Smooth muscle cell of bladder (primary cell): Measurements from ENCODE around the gene SMIM33. TPM values are rescaled to one million over a fixed set of nuclear protein-coding genes. Genes with fewer than 3 reads are reported as not detected.

Experiments
- total RNA-seq: library from RNA; depleted of rRNA; stranded (reverse); fragments of >200 nt; gene quantifications from 2 replicates; pipeline ENCODE4 v1.2.3, GENCODE V29; 2014

The SMIM33 gene
- total RNA-seq: not detected in 2 replicates

DNA sequence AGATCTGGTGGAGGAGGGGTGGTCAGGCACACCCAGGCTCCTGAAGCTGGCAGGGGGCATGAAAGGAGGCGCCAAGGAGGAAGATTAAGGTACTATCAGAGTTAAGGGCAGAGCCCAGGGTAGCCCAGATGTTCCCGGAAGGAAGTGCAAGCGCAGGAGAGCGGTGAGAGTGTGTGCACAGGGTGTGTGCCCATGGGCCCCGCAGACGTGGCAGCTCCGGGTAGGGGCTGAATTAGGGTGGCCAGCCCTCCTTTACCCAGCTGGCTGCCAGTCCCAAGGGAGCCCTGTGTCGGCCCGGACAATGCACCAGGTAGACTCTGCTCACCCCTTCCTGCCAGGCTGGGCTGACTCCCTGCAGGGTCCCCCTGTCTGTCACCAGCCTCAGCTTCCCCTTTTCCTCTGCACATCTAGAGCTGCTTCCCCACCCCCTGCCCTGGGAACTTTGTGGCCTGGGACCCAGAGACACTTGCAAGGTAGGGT is at the start of gene SMIM33:
SMIM33 (plus strand) TSS at position 184 of the 480 bp plus-strand sequence; CDS start at position 302, 118 bp downstream.

GRCh38 chr5:139439013-139439903 is 31.5 kb upstream of the SMIM33 start, which contains the start of gene DNAJC18:
Gene DNAJC18, minus strand, starts transcription at chr5:139439525. Its CDS starts 80 bp downstream, at chr5:139439445.

DNA sequence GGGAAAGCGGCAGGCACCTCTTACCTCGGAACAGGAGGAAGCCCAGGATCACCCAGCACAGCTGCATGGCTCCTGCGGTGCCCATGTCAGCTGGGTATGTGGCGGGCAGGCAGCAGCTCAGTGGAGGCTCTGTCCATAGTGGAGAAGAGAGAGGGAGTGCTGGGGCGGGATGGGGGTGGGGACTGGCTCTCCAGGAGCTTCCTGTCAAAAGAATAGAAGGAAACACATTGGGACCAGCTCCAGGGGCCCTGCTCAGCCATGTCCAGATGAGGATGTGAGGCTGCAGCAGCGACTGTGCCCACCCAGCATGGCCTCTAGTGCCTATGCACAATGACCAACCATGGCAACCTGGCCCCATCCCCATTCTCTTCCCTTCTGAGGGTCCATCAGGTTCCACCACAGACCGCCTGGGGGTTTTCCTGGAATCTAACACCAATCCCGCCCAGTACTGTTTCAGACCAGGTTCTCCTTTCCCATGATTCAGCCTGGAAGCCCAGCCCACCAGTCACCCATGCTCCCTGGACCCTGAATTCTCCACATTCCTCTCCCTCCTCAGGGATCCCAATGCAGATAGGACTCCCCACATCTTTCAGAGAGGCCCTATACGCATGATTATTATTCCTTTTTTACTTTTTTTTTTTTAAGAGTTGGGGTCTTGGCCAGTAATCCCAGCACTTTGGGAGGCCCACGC is 8.1 kb upstream of the SMIM33 start, which contains the start of gene ECSCR:
ECSCR (minus strand) TSS at position 158 of the 691 bp plus-strand sequence; CDS start at position 85, 73 bp downstream.

GRCh38 chr5:139482050-139482889 is 11.5 kb downstream of the SMIM33 start, which contains the start of gene STING1:
Gene STING1, minus strand, starts transcription at chr5:139482758. Its CDS starts 1,054 bp downstream, at chr5:139481704.

Other genes with a start within 250 kb of the SMIM33 start
- 193 and 203 TPM in 2 replicates for gene MATR3, start 177.3 kb upstream of the SMIM33 start, total RNA-seq
- gene PAIP2, start 129.2 kb upstream of the SMIM33 start, total RNA-seq: 53.5 and 69.2 TPM in 2 replicates
- under 0.01 TPM in 1 of 2 replicates, not detected in the other for gene SLC23A1, start 87.7 kb upstream of the SMIM33 start, total RNA-seq
- 0.14 and 0.18 TPM in 2 replicates for gene MZB1, start 81.1 kb upstream of the SMIM33 start, total RNA-seq
- 0.71 and 1.0 TPM in 2 replicates for gene PROB1, start 75.9 kb upstream of the SMIM33 start, total RNA-seq
- gene SPATA24, start 66.9 kb upstream of the SMIM33 start, total RNA-seq: 7.3 and 8.4 TPM in 2 replicates
- gene DNAJC18, start 31.5 kb upstream of the SMIM33 start, total RNA-seq: 6.3 and 7.3 TPM in 2 replicates
- 0.14 and 0.37 TPM in 2 replicates for gene ECSCR, start 8.3 kb upstream of the SMIM33 start, total RNA-seq
- gene STING1, start 11.8 kb downstream of the SMIM33 start, total RNA-seq: 24.8 and 26.9 TPM in 2 replicates
- 39.3 and 43.4 TPM in 2 replicates for gene UBE2D2, start 90.3 kb downstream of the SMIM33 start, total RNA-seq
- gene CXXC5, start 177.3 kb downstream of the SMIM33 start, total RNA-seq: 41.7 and 64.5 TPM in 2 replicates